WTC11 (cell line): Measurements from ENCODE around the gene KCTD2. TPM values are rescaled to one million over a fixed set of nuclear protein-coding genes. Genes with fewer than 3 reads are reported as not detected.

Experiments used
- ATAC-seq: fragments of 200-7000 bp; cut with Tn5 transposase; 2 replicates; pipeline ENCODE4 v1.10.0; 2021; ENCODE audit warnings: mild to moderate bottlenecking, moderate library complexity
- CTCF ChIA-PET: fragments of 300-600 bp; sonication (Branson Sonifier 250); formaldehyde crosslinking; loops from one replicate; lab custom pipeline; 2021; ENCODE audit warnings: antibody characterized with exemption; lab: Charles Lee
- POLR2A ChIA-PET: fragments of 350-600 bp; sonication (Branson Sonifier 250); formaldehyde crosslinking; loops from one replicate; lab custom pipeline; 2021; ENCODE audit warnings: antibody characterized with exemption; lab: Charles Lee
- DNase-seq: peaks from one replicate; pipeline ENCODE4 v3.0.0; 2021; ENCODE audit warnings: low spot score
- H3K27ac Mint-ChIP-seq: 2 replicates; pipeline ENCODE4 v1.8.0; 2021; ENCODE audit warnings: mixed read lengths
- H3K27me3 Mint-ChIP-seq: 2 replicates; pipeline ENCODE4 v1.8.0; 2021; ENCODE audit warnings: low read depth, mild to moderate bottlenecking, moderate library complexity, mixed read lengths
- H3K36me3 Mint-ChIP-seq: 2 replicates; pipeline ENCODE4 v1.8.0; 2021; ENCODE audit warnings: mixed read lengths
- H3K4me1 Mint-ChIP-seq: 2 replicates; pipeline ENCODE4 v1.8.0; 2022; ENCODE audit warnings: mixed read lengths
- H3K4me3 Mint-ChIP-seq: 2 replicates; pipeline ENCODE4 v1.8.0; 2021; ENCODE audit warnings: mild to moderate bottlenecking, moderate library complexity, mixed read lengths
- H3K9me3 Mint-ChIP-seq: 2 replicates; pipeline ENCODE4 v1.8.0; 2021; ENCODE audit warnings: mixed read lengths
- ATF1 ChIP-seq: sonication (generic); formaldehyde crosslinking; IDR thresholded peaks from 2 replicates; pipeline ENCODE4 v1.8.1; 2023; ENCODE audit warnings: mild to moderate bottlenecking, moderate library complexity, missing genetic modification reagents
- CDX4 ChIP-seq: fragments of 250-450 bp; sonication (Bioruptor Pico); IDR thresholded peaks from 2 replicates; pipeline ENCODE4 v1.9.0; 2021; ENCODE audit warnings: moderate library complexity, mild to moderate bottlenecking, inconsistent platforms, borderline replicate concordance
- CREB1 ChIP-seq: sonication (generic); formaldehyde crosslinking; IDR thresholded peaks from 2 replicates; pipeline ENCODE4 v1.8.0; 2023; ENCODE audit warnings: mild to moderate bottlenecking, missing genetic modification reagents
- FOXP1 ChIP-seq: sonication (generic); formaldehyde crosslinking; IDR thresholded peaks from 2 replicates; pipeline ENCODE4 v1.8.0; 2022; ENCODE audit warnings: missing genetic modification reagents, mild to moderate bottlenecking, moderate library complexity, borderline replicate concordance
- GABPB1 ChIP-seq: sonication (generic); formaldehyde crosslinking; IDR thresholded peaks from 2 replicates; pipeline ENCODE4 v1.8.1; 2023; ENCODE audit warnings: mild to moderate bottlenecking, missing genetic modification reagents
- MYBL2 ChIP-seq: sonication (generic); formaldehyde crosslinking; IDR thresholded peaks from 2 replicates; pipeline ENCODE4 v1.8.1; 2023; ENCODE audit warnings: mild to moderate bottlenecking, moderate library complexity, missing genetic modification reagents
- NFYB ChIP-seq: sonication (generic); formaldehyde crosslinking; conservative IDR thresholded peaks from 2 replicates; pipeline ENCODE4 v1.8.0; 2022; ENCODE audit warnings: low read depth, missing genetic modification reagents
- NR2C2 ChIP-seq: sonication (generic); formaldehyde crosslinking; IDR thresholded peaks from 2 replicates; pipeline ENCODE4 v1.8.0; 2022; ENCODE audit warnings: mild to moderate bottlenecking, missing genetic modification reagents
- SMAD3 ChIP-seq: sonication (generic); formaldehyde crosslinking; IDR thresholded peaks from 2 replicates; pipeline ENCODE4 v1.8.0; 2022; ENCODE audit warnings: missing genetic modification reagents, mild to moderate bottlenecking, borderline replicate concordance
- SOX15 ChIP-seq: fragments of 250-450 bp; sonication (Bioruptor Pico); IDR thresholded peaks from 2 replicates; pipeline ENCODE4 v1.9.0; 2021; ENCODE audit warnings: mild to moderate bottlenecking
- USF2 ChIP-seq: sonication (generic); formaldehyde crosslinking; IDR thresholded peaks from 2 replicates; pipeline ENCODE4 v1.8.1; 2023; ENCODE audit warnings: mild to moderate bottlenecking, missing genetic modification reagents, moderate library complexity
- ZBTB21 ChIP-seq: sonication (generic); formaldehyde crosslinking; IDR thresholded peaks from 2 replicates; pipeline ENCODE4 v1.8.1; 2023; ENCODE audit warnings: mild to moderate bottlenecking, missing genetic modification reagents, borderline replicate concordance
- ZNF219 ChIP-seq: sonication (generic); formaldehyde crosslinking; IDR thresholded peaks from 2 replicates; pipeline ENCODE4 v1.8.0; 2023; ENCODE audit warnings: missing genetic modification reagents, mild to moderate bottlenecking, borderline replicate concordance
- ZNF396 ChIP-seq: fragments of 250-450 bp; sonication (Bioruptor Pico); IDR thresholded peaks from 2 replicates; pipeline ENCODE4 v1.8.0; 2021; ENCODE audit warnings: mild to moderate bottlenecking, moderate library complexity, borderline replicate concordance
- ZNF416 ChIP-seq: fragments of 250-450 bp; sonication (Bioruptor Pico); IDR thresholded peaks from 2 replicates; pipeline ENCODE4 v1.9.0; 2021; ENCODE audit warnings: mild to moderate bottlenecking, inconsistent platforms
- total RNA-seq: library from RNA; stranded (reverse); gene quantifications from 3 replicates; pipeline ENCODE4 v1.2.3, GENCODE V29; 2021
- TF ChIP-seq, protein P1 (sequence below): fragments of 250-450 bp; sonication (Bioruptor Pico); conservative IDR thresholded peaks from 2 replicates; pipeline ENCODE4 v1.9.0; 2021; ENCODE audit warnings: mild to moderate bottlenecking
- TF ChIP-seq, protein P2 (sequence below): fragments of 250-450 bp; sonication (Bioruptor Pico); IDR thresholded peaks from 2 replicates; pipeline ENCODE4 v1.9.0; 2021; ENCODE audit warnings: mild to moderate bottlenecking, borderline replicate concordance

The KCTD2 gene
- total RNA-seq, 1 experiment from 2014 or later: 31.3 TPM

DNA sequence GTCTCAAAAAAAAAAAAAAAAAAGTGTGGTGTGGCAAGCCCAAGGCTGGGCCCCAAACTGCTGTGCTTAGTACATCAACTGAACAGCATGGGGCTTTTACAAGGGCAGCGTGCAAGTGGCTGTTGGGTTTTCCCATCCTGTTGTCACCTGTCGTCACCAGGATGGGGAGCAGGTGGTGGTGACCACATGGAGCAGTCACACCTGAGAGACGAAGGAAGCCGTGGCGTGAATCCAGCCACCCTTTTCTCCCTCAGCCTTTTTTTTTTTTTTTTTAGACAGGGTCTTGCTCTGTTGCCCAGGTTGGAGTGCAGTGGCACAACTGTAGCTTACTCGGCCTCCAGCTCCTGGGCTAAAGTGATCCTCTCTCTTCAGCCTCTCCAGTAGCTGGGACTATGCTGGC is 38.7 kb upstream of the KCTD2 start:
- TF ChIP-seq ATF1 (no peak), CREB1 (CRISPR knock-in tag) (no peak), SOX15 (CRISPR knock-in tag) (no peak)
- TF ChIP-seq, protein P1, sequence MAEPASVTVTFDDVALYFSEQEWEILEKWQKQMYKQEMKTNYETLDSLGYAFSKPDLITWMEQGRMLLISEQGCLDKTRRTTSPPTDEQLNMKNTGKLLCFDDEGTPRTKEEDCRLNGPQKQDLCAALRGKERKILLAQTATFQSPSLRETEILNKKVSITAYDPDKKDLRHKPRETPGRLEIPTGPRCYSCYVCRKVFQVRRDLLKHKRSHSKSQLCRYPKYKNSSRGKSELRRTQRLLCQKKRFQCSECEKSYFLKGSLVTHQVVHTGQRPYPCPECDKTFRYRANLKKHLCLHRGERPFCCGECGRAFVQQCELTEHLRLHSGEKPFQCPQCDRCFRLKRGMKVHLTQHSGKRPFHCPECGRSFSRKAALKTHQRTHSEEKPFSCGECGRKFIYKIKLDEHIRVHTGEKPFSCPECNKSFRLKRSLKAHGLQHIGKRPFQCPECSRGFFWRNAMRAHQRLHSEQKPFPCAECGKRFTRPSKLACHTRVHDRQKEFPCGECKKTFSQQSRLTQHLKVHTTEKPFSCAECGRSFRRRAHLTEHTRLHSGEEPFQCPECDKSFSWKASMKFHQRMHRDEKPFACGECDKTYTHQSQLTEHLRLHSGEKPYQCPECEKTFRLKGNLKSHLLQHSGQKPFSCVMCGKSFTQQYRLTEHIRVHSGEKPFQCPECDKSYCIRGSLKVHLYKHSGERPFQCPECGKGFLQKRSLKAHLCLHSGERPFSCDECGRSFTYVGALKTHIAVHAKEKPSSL (CRISPR knock-in tag): no peak
- ATAC-seq (no peak), DNase-seq (no peak)
- ChIA-PET POLR2A (interaction anchor here (0.5 to 0.7 kb wide), 2 partner anchors 47 to 77 kb away, joined by 3 to 4 read pairs; no protein-coding TSS in a partner anchor), CTCF (interaction anchor here (0.8 to 7.0 kb wide), 7 partner anchors 15 to 232 kb away, joined by 3 to 139 read pairs (median 3); no protein-coding TSS in a partner anchor)
- Mint-ChIP-seq H3K4me1 (peaks cover 19% of the 10 kb centered on the region), H3K4me3 (no peak overlapping the region), H3K9me3 (no peaks in the 10 kb centered on the region), H3K27ac (no peak overlapping the region), H3K27me3 (no peaks in the 10 kb centered on the region), H3K36me3 (peaks cover 3% of the 10 kb centered on the region; the same call in 1 of the 2 replicates)

- Mint-ChIP-seq H3K27ac (peak overlapping the region; percentile 52; the same call in 1 of the 2 replicates), H3K27me3 (no peaks in the 10 kb centered on the region), H3K4me3 (no peak overlapping the region), H3K4me1 (peaks cover 26% of the 10 kb centered on the region), H3K36me3 (peaks cover 3% of the 10 kb centered on the region; the same call in 1 of the 2 replicates), H3K9me3 (no peaks in the 10 kb centered on the region)
- POLR2A ChIA-PET: interaction anchor here (0.7 to 1.0 kb wide), 3 partner anchors 21 to 50 kb away, joined by 3 to 5 read pairs (median 4); no protein-coding TSS in a partner anchor
- no peak for DNase-seq
- ATAC-seq: no peak
- TF ChIP-seq NFYB (CRISPR knock-in tag) (no peak), NR2C2 (CRISPR knock-in tag) (no peak), CDX4 (CRISPR knock-in tag) (no peak), ZNF219 (CRISPR knock-in tag) (no peak), ZNF416 (CRISPR knock-in tag) (no peak), GABPB1 (CRISPR knock-in tag) (no peak), SMAD3 (CRISPR knock-in tag) (no peak), USF2 (no peak), ZNF396 (no peak), ZBTB21 (no peak), FOXP1 (CRISPR knock-in tag) (no peak), MYBL2 (CRISPR knock-in tag) (no peak)
- TF ChIP-seq, protein P2, sequence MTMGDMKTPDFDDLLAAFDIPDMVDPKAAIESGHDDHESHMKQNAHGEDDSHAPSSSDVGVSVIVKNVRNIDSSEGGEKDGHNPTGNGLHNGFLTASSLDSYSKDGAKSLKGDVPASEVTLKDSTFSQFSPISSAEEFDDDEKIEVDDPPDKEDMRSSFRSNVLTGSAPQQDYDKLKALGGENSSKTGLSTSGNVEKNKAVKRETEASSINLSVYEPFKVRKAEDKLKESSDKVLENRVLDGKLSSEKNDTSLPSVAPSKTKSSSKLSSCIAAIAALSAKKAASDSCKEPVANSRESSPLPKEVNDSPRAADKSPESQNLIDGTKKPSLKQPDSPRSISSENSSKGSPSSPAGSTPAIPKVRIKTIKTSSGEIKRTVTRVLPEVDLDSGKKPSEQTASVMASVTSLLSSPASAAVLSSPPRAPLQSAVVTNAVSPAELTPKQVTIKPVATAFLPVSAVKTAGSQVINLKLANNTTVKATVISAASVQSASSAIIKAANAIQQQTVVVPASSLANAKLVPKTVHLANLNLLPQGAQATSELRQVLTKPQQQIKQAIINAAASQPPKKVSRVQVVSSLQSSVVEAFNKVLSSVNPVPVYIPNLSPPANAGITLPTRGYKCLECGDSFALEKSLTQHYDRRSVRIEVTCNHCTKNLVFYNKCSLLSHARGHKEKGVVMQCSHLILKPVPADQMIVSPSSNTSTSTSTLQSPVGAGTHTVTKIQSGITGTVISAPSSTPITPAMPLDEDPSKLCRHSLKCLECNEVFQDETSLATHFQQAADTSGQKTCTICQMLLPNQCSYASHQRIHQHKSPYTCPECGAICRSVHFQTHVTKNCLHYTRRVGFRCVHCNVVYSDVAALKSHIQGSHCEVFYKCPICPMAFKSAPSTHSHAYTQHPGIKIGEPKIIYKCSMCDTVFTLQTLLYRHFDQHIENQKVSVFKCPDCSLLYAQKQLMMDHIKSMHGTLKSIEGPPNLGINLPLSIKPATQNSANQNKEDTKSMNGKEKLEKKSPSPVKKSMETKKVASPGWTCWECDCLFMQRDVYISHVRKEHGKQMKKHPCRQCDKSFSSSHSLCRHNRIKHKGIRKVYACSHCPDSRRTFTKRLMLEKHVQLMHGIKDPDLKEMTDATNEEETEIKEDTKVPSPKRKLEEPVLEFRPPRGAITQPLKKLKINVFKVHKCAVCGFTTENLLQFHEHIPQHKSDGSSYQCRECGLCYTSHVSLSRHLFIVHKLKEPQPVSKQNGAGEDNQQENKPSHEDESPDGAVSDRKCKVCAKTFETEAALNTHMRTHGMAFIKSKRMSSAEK (CRISPR knock-in tag): no peak
- CTCF ChIA-PET: interaction anchor here (0.5 to 7.0 kb wide), 7 partner anchors 14 to 246 kb away, joined by 3 to 139 read pairs (median 3); no protein-coding TSS in a partner anchor
Measured at GRCh38 chr17:75009139-75009724, 37.8 kb upstream of the KCTD2 start.
